A673 (cell line): Measurements from ENCODE around the gene AGBL4. TPM values are rescaled to one million over a fixed set of nuclear protein-coding genes. Genes with fewer than 3 reads are reported as not detected.
A peak's percentile ranks its signal among the peaks of the same experiment; 100 is the strongest.
"Not testable (repeated sequence)": the region's sequence is repeated elsewhere in the genome, so short reads cannot be mapped to it uniquely, and the experiment has no call there.

ENCODE experiments used
- BruUV-seq: library from RNA; stranded (reverse); fragments of 400-500 nt; replicated peaks from 2 replicates; lab custom pipeline; 2021; lab: Mats Ljungman, UMichigan
- CTCF ChIA-PET: fragments of 300-600 bp; sonication (Branson Sonifier 250); formaldehyde crosslinking; loops from one replicate; lab custom pipeline; 2022; ENCODE audit warnings: antibody characterized with exemption; lab: Charles Lee
- POLR2A ChIA-PET: fragments of 300-600 bp; sonication (Branson Sonifier 250); formaldehyde crosslinking; loops from one replicate; lab custom pipeline; 2022; ENCODE audit warnings: antibody characterized with exemption; ENCODE audit not compliant: low non-redundant PET; lab: Charles Lee
- DNase-seq: peaks from one replicate; pipeline ENCODE4 v3.0.0-alpha.2; 2015; ENCODE audit warnings: low spot score
- H3K27ac ChIP-seq: fragments of 200-600 bp; sonication (generic); 2 replicates; pipeline ENCODE4 v1.5.1; 2016; ENCODE audit warnings: mixed run types, low read depth, mild to moderate bottlenecking, mixed read lengths, antibody characterized with exemption, low read length; ENCODE audit not compliant: poor library complexity, severe bottlenecking
- H3K27me3 ChIP-seq: fragments of 200-600 bp; sonication (generic); replicated peaks from 2 replicates; pipeline ENCODE4 v1.6.1; 2017; ENCODE audit warnings: mixed run types, low read depth, mild to moderate bottlenecking, mixed read lengths, antibody characterized with exemption, low read length; ENCODE audit not compliant: insufficient read depth, poor library complexity
- H3K36me3 ChIP-seq: fragments of 200-600 bp; sonication (generic); 2 replicates; pipeline ENCODE4 v1.6.1; 2016; ENCODE audit warnings: mixed run types, mild to moderate bottlenecking, mixed read lengths, antibody characterized with exemption, low read length; ENCODE audit not compliant: insufficient read depth, poor library complexity, severe bottlenecking
- H3K4me1 ChIP-seq: fragments of 200-600 bp; sonication (generic); 2 replicates; pipeline ENCODE4 v1.6.1; 2017; ENCODE audit warnings: mixed run types, mild to moderate bottlenecking, mixed read lengths, antibody characterized with exemption, low read length; ENCODE audit not compliant: insufficient read depth, poor library complexity, severe bottlenecking
- H3K4me3 ChIP-seq: fragments of 200-600 bp; sonication (generic); 2 replicates; pipeline ENCODE4 v1.5.1; 2016; ENCODE audit warnings: low read depth, mixed run types, mild to moderate bottlenecking, mixed read lengths, low read length; ENCODE audit not compliant: poor library complexity, severe bottlenecking
- H3K9me3 ChIP-seq: fragments of 200-600 bp; sonication (generic); 2 replicates; pipeline ENCODE4 v1.6.1; 2016; ENCODE audit warnings: mixed run types, low read depth, mild to moderate bottlenecking, mixed read lengths, antibody characterized with exemption, low read length; ENCODE audit not compliant: poor library complexity, severe bottlenecking
- EZH2 ChIP-seq: fragments of 200-600 bp; sonication (generic); IDR thresholded peaks from 2 replicates; pipeline ENCODE4 v1.6.1; 2017; ENCODE audit warnings: borderline replicate concordance, low read depth, mild to moderate bottlenecking, mixed read lengths, antibody characterized with exemption, low read length; ENCODE audit not compliant: poor library complexity, severe bottlenecking
- intact Hi-C: fragments of 100-400 bp; cut with micrococcal nuclease; formaldehyde crosslinking; loops from one replicate; pipeline ENCODE4 v1.10.0; 2022; ENCODE audit not compliant: unreplicated experiment
- total RNA-seq: library from RNA; stranded (reverse); gene quantifications from 2 replicates; pipeline ENCODE4 v1.2.3, GENCODE V29; 2021
- TF ChIP-seq, protein P1 (sequence below): fragments of 300-800, 200-600 bp; sonication (generic); conservative IDR thresholded peaks from 2 replicates; pipeline ENCODE4 v1.5.1; 2017; ENCODE audit warnings: low read depth, mild to moderate bottlenecking, antibody characterized with exemption, low read length, moderate library complexity, mixed read lengths

The AGBL4 gene
- total RNA-seq, 1 experiment from 2014 or later = 0.32 TPM

DNA sequence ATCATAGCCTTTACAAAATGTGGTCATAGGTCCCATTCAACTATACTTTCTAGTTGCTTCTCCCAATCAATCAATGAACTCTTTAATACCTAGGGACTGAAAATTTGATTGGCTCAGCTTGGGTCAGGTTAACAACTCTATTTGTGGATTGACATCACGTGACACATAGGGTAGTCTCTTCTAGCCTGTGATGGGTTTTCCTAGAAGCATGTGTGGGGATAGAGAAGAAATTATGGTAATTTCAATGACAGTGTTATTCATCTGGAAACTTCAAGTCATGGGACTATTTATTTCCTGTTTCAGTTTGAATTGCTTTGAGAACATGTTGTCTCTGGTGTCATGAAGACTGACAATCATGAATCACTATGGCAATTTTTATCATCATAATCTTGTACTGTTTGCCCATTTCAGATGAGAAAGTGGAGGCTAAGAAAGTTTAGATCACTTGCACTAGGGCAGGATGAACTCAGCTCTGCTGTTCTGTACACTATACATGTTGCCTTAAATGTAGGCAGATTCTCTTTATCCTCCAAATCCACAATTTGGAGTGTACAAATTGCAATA is 717.2 kb downstream of the AGBL4 start:
- H3K27me3 ChIP-seq = no peaks in the 10 kb centered on the region
- intact Hi-C loops = no loop called here
- BruUV-seq = no TSS peak
- no peak for DNase-seq
- no peak for TF ChIP-seq EZH2
- TF ChIP-seq, protein P1, sequence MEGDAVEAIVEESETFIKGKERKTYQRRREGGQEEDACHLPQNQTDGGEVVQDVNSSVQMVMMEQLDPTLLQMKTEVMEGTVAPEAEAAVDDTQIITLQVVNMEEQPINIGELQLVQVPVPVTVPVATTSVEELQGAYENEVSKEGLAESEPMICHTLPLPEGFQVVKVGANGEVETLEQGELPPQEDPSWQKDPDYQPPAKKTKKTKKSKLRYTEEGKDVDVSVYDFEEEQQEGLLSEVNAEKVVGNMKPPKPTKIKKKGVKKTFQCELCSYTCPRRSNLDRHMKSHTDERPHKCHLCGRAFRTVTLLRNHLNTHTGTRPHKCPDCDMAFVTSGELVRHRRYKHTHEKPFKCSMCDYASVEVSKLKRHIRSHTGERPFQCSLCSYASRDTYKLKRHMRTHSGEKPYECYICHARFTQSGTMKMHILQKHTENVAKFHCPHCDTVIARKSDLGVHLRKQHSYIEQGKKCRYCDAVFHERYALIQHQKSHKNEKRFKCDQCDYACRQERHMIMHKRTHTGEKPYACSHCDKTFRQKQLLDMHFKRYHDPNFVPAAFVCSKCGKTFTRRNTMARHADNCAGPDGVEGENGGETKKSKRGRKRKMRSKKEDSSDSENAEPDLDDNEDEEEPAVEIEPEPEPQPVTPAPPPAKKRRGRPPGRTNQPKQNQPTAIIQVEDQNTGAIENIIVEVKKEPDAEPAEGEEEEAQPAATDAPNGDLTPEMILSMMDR = no peak
- CTCF ChIA-PET = no interaction called here
- H3K4me3 ChIP-seq = no peak overlapping the region
- no peaks in the 10 kb centered on the region for H3K4me1 ChIP-seq
- no peaks in the 10 kb centered on the region for H3K9me3 ChIP-seq
- POLR2A ChIA-PET = no interaction called here
- no peak overlapping the region for H3K27ac ChIP-seq
- no peaks in the 10 kb centered on the region for H3K36me3 ChIP-seq

DNA sequence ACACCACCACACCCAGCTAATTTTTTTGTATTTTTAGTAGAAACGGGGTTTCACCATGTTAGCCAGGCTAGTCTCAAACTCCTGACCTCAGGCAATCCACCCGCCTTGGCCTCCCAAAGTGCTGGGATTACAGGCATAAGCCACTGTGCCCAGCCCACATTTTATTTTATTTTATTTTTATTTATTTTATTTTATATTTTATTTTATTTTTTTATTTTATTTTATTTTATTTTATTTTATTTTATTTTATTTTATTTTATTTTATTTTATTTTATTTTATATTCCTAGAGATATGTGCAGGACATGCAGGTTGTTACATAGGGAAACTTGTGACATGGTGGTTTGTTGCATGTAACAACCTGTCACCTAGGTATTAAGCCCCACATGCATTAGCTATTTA is 721.4 kb downstream of the AGBL4 start:
- H3K9me3 ChIP-seq, intact Hi-C loops, H3K4me3 ChIP-seq, CTCF ChIA-PET, H3K27ac ChIP-seq, H3K27me3 ChIP-seq, H3K36me3 ChIP-seq, POLR2A ChIA-PET, DNase-seq, BruUV-seq: not testable (repeated sequence)
- peaks cover 15% of the 10 kb centered on the region for H3K4me1 ChIP-seq

DNA sequence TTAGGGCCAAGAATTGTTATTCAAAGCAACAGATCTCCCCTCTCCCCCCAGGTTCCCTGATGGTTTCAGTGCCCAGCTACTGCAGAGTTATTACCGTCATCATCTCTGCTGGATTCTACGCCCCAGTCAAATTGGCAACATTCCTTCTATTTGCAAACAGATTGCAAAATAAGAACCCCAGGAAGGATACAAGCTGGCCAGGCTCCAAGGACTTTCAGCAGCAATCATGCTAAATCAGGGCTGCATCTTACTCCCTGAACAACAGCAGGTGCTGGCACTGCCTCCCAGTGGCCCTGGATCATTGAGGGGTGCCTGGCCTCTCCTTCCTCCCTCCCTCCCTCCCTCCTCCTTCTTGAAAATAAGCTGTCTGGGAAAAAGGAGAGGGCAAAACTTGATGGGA is 725.5 kb downstream of the AGBL4 start:
- Histone ChIP-seq H3K27me3 (no peaks in the 10 kb centered on the region), H3K9me3 (no peaks in the 10 kb centered on the region), H3K4me1 (peaks cover 17% of the 10 kb centered on the region), H3K4me3 (no peak overlapping the region), H3K27ac (peak overlapping the region; percentile 32), H3K36me3 (no peaks in the 10 kb centered on the region)
- intact Hi-C loops = no loop called here
- POLR2A ChIA-PET = interaction anchor here (0.5 kb wide), 1 partner anchor 382 kb away, joined by 3 read pairs; no protein-coding TSS in a partner anchor
- no TSS peak for BruUV-seq
- CTCF ChIA-PET = interaction anchor here (0.7 kb wide), 1 partner anchor 273 kb away, joined by 4 read pairs; no protein-coding TSS in a partner anchor
- no peak for TF ChIP-seq EZH2
- TF ChIP-seq, protein P1 = 0 out of 2 replicates have a peak, but pooled peaks have one; percentile 32
- peak; percentile 86 for DNase-seq

DNA sequence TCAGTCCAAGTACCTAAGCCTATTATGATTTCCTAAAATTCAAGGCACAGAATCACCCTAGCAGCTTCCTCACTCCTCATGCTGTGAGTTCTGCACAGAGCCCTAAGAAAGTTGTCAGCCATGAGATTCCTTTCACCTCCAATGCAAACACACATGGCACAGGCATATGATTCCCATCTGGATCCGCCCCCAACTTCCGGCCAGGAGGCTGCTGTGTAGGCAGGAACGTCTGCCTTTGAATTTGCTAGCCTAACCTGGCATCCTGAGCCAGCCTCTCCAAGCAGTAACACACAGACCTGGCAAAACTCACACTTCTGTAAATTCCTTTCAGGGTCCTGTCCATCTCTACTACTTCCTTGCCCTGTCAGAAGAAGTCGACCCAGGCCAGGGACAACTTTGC is 726.0 kb downstream of the AGBL4 start:
- intact Hi-C loops = no loop called here
- TF ChIP-seq, protein P1 = no peak
- TF ChIP-seq EZH2 = no peak
- peak; percentile 60 for DNase-seq
- H3K27ac ChIP-seq = peak overlapping the region; percentile 32
- H3K36me3 ChIP-seq = no peaks in the 10 kb centered on the region
- ChIA-PET CTCF (no interaction called here), POLR2A (interaction anchor here (0.5 kb wide), 1 partner anchor 382 kb away, joined by 3 read pairs; no protein-coding TSS in a partner anchor)
- no TSS peak for BruUV-seq
- peaks cover 17% of the 10 kb centered on the region for H3K4me1 ChIP-seq
- no peaks in the 10 kb centered on the region for H3K9me3 ChIP-seq
- H3K4me3 ChIP-seq = no peak overlapping the region
- H3K27me3 ChIP-seq = no peaks in the 10 kb centered on the region
